Heart right ventricle (tissue), 16 donors: ENCODE data around the gene SLC12A3. TPM values are rescaled to one million over a fixed set of nuclear protein-coding genes. Genes with fewer than 3 reads are reported as not detected.

Experiments used
- ATAC-seq, 8 donors: fragments of 200-7000 bp; cut with Tn5 transposase; one replicate each; pipeline ENCODE4 v1.9.1; 2020; ENCODE audit warnings: mild to moderate bottlenecking in 8 of 8, moderate library complexity in 8 of 8, moderate number of reproducible peaks in 1 of 8
- DNase-seq, 2 donors: peaks; one replicate each; pipeline ENCODE4 v3.0.0-alpha.2; 2020
- H3K27ac ChIP-seq, 10 donors: fragments of 200-600 bp; sonication (generic) in 2 of 10; one replicate each; pipeline versions ENCODE4 v1.5.0 to v1.8.0; 2020 to 2022; ENCODE audit warnings: mild to moderate bottlenecking in 3 of 10
- H3K27me3 ChIP-seq, 7 donors: fragments of 200-600 bp; one replicate each; pipeline ENCODE4 v1.8.0; 2021 to 2022; ENCODE audit warnings: mild to moderate bottlenecking in 2 of 7
- H3K36me3 ChIP-seq, 9 donors: fragments of 200-600 bp; sonication (generic) in 1 of 9; one replicate each; pipeline versions ENCODE4 v1.5.0 to v1.8.0; 2020 to 2022; ENCODE audit warnings: mild to moderate bottlenecking in 2 of 9
- H3K4me1 ChIP-seq, 9 donors: fragments of 200-600 bp; sonication (generic) in 1 of 9; one replicate each; pipeline versions ENCODE4 v1.5.0 to v1.8.0; 2020 to 2022; ENCODE audit warnings: mild to moderate bottlenecking in 4 of 9
- H3K4me3 ChIP-seq, 10 donors: fragments of 200-600 bp; sonication (generic) in 2 of 10; one replicate each; pipeline versions ENCODE4 v1.5.0 to v1.8.0; 2020 to 2022; ENCODE audit warnings: mild to moderate bottlenecking in 7 of 10, moderate library complexity in 2 of 10
- H3K9me3 ChIP-seq, 11 donors: fragments of 200-600 bp in 10 of 11; sonication (generic) in 2 of 11; one replicate each; pipeline versions ENCODE4 v1.5.0 to v1.8.0; 2013 to 2022; ENCODE audit warnings: mild to moderate bottlenecking in 2 of 11, control low read depth in 1 of 11, moderate library complexity in 1 of 11
- WGBS, 2 donors: extraction: QIAGEN DNeasy Blood & Tissue Kit; methylation state at CpG; one replicate each; pipeline ENCODE4 v1.1.7; 2013; ENCODE audit warnings: inconsistent platforms in 1 of 2; 5-methylcytosine and 5-hydroxymethylcytosine counted together
- intact Hi-C, 10 donors: fragments of 100-400 bp; cut with DNase I; formaldehyde crosslinking; loops; one replicate each; pipeline versions ENCODE4 v1.11.1 to v1.14.2; 2022
- polyA plus RNA-seq, 2 donors: library from polyadenylated mRNA; stranded (reverse); fragments of 200-250 nt; gene quantifications; one replicate each; pipeline ENCODE4 v1.2.3, GENCODE V29; 2013
- total RNA-seq, 10 donors: library from RNA; stranded (reverse); fragmentation: NEBNext Ultra II Directional in 3 of 10; extraction: Animal tissue kit (Norgen Biotek cat#: 25700) in 3 of 10; gene quantifications; one replicate each; pipeline versions ENCODE4 v1.2.1 to v1.2.4, GENCODE V29; 2021 to 2023
- TF ChIP-seq, protein P1 (sequence below), 9 donors: fragments of 200-600 bp; sonication (generic) in 2 of 9; IDR thresholded peaks; one replicate each; pipeline versions ENCODE4 v1.5.0 to v1.8.0; 2021 to 2022; ENCODE audit warnings: antibody characterized with exemption in 9 of 9, mild to moderate bottlenecking in 5 of 9, moderate library complexity in 1 of 9
- donor health status: Arrhythmogenic right ventricular cardiomyopathy.
- donor health status: ischemic (EF 13 %, LVEDD 7.1; RV severe dilation, severe dysfunction).
- donor health status: healthy with polysubstance abuse.
- donor health status: DM: no; HTN: yes; CAD: no.
- donor health status: DM: no; HTN: no; CAD: no.
- donor health status: ischemic (EF 25% LVEDD 6.9; RV normal size, moderate dysfunction).
- donor health status: ischemic (EF 25% LVEDD 5.7; RV mildly dilated, moderate dysfunction).
- donor health status: healthy.
- donor health status: DM: yes; HTN: yes; CAD: no.
- donor health status: Ischemic cardiomyopathy.
- donor health status: ischemic (EF 35%, LVEDD 5.7; RV mildly dilated, moderate dysfunction).
- donor health status: nonischemic (EF 11% LVEDD 7.7; RV severe dilation, severe dysfunction).
- donor health status: DM: yes; HTN: yes; CAD: no.
- donor health status: PGD.
- donor health status: ischemic (EF 29% LVEDD 5.4; RV normal size, mild dysfunction).
- donor health status: nonischemic (EF 23%, LVEDD 6.1; RV moderate dilation, normal function).

SLC12A3 gene
- total and polyA plus RNA-seq, 12 donors, result not detected

DNA sequence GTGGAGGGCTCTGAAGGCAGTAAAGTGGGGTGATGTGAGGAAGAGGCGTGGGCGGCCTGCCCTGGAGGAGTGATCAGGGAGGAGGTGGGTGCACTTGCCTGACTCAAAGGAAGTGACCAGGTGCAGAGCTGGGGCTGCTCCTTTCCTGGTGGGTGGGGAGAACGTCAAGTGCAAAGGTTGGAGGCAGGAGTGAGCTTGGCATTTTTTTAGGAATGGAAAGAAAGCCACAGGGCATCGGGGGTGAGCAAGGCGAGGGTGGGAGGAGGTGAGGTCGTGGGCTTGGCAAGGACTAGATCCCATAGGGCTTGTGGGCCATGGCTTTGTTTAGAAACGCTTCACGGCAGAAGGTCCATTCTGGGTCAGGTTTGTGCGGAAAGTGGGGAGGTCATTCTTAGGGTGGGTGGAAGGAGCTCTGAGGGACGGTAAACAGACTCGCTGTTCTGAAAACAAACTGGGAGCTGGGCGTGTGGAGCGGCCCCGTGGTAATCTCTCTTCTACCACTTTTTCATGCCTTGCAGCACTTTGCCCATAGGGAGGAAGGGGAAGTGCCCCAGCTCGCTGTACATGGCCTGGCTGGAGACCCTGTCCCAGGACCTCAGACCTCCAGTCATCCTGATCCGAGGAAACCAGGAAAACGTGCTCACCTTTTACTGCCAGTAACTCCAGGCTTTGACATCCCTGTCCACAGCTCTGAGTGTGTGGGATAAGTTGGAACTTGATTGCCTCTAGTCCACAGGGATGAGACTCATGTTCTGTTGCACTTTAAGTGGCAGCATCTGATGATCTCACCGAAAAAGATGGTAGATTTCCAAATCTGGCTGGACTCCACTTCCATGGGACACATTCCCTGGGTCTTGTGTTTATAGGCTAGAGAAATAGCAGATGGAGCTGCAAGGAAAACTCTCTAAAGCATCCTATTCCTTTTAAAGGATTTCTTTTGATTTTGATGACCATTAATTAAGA lies 48.0 kb downstream of the SLC12A3 start:
- Histone ChIP-seq H3K27ac (peak overlapping the region in 1 of 10 donors; percentile 85), H3K9me3 (no peaks in the 10 kb centered on the region), H3K36me3 (no peaks in the 10 kb centered on the region), H3K4me3 (no peak overlapping the region), H3K4me1 (peaks cover 5 to 83% (median 54%) of the 10 kb centered on the region in 9 donors), H3K27me3 (no peaks in the 10 kb centered on the region)
- intact Hi-C loops, result no loop called here
- WGBS, 2 donors, result 81 to 85% methylated on average over 18 of the region's 18 CpGs
- DNase-seq (no peak), ATAC-seq (no peak)
- TF ChIP-seq, protein P1, sequence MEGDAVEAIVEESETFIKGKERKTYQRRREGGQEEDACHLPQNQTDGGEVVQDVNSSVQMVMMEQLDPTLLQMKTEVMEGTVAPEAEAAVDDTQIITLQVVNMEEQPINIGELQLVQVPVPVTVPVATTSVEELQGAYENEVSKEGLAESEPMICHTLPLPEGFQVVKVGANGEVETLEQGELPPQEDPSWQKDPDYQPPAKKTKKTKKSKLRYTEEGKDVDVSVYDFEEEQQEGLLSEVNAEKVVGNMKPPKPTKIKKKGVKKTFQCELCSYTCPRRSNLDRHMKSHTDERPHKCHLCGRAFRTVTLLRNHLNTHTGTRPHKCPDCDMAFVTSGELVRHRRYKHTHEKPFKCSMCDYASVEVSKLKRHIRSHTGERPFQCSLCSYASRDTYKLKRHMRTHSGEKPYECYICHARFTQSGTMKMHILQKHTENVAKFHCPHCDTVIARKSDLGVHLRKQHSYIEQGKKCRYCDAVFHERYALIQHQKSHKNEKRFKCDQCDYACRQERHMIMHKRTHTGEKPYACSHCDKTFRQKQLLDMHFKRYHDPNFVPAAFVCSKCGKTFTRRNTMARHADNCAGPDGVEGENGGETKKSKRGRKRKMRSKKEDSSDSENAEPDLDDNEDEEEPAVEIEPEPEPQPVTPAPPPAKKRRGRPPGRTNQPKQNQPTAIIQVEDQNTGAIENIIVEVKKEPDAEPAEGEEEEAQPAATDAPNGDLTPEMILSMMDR (IDR thresholded peaks at IDR 0.05), result no peak

DNA sequence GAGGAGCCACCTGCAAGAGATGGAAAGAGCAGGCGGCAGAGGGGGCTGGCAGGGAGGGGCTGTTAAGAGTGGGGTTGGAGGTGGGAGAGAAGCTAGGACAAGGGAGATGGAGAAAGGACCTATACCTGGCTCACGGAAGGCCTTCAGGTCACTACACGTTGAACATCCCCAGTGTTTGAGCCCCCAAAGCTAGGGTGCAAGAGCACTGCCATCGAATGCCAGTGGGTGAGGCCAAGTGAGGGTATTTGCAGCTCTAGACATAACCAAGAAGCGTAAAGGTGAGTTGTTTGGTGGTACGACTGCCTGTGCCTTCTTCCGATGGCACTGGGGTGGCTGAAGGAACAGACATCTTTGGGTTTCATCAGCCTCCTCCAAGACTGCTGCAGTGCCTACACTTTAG lies 49.9 kb downstream of the SLC12A3 start:
- intact Hi-C loops, result loop anchor here in 1 of 10 donors (5.0 kb wide), 1 partner anchor 43 kb away; no protein-coding TSS in a partner anchor
- ATAC-seq, result no peak
- TF ChIP-seq, protein P1 (IDR thresholded peaks at IDR 0.05), result no peak
- no peaks in the 10 kb centered on the region for H3K36me3 ChIP-seq
- WGBS, 2 donors, result 85 to 97% methylated on average over 7 of the region's 7 CpGs
- peaks cover 5 to 79% (median 54%) of the 10 kb centered on the region in 9 donors for H3K4me1 ChIP-seq
- no peaks in the 10 kb centered on the region for H3K9me3 ChIP-seq
- peak overlapping the region in 8 of 10 donors; percentile 0 to 71 (median 49) for H3K27ac ChIP-seq
- no peak for DNase-seq
- no peaks in the 10 kb centered on the region for H3K27me3 ChIP-seq
- H3K4me3 ChIP-seq, result no peak overlapping the region

DNA sequence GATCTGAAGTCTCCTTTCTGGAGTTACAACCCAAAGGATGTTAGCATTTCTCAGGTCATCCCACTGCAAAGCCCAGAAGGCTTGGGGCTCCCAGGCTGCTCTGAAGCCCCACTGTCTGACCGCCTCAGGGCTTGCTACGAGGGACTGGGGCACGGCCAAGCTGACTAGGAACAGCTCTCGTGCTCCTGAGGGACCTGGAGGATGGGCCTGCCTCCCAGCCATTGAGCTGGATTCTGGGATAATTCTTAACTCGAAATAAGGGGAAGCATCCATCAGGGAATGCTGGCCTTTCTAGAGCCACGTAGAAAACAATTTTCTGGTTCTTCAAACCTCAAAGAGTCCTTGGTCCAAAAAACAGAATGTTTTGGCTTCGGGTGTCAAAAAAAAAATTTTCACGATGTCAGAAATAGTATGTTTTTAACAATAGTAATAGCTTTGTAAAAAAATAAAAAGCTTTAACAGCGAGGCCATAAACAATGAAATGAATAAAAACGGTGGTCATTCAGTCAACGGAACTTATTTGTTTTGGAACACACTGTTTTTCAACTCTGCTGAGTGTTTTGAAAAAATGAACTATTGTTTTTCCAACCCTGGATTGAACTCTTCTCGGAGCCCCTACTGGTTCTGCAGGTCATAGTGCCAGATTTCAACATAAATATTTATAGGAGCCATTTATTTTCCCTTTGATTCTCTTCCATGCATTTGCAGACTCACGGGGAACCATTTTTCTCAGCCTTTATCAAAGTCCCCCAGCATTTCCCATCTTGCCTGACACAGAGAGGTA lies 50.5 kb downstream of the SLC12A3 start:
- 53 to 54% methylated on average over 13 of the region's 13 CpGs for WGBS, 2 donors
- no peak overlapping the region for H3K4me3 ChIP-seq
- no peaks in the 10 kb centered on the region for H3K27me3 ChIP-seq
- DNase-seq (peak in 1 of 2 donors; percentile 31), ATAC-seq (peak in 1 of 8 donors; percentile 18)
- no peaks in the 10 kb centered on the region for H3K36me3 ChIP-seq
- intact Hi-C loops, result loop anchor here in 1 of 10 donors (5.0 kb wide), 1 partner anchor 43 kb away; no protein-coding TSS in a partner anchor
- H3K27ac ChIP-seq, result peak overlapping the region in 8 of 10 donors; percentile 0 to 74 (median 56)
- no peaks in the 10 kb centered on the region for H3K9me3 ChIP-seq
- H3K4me1 ChIP-seq, result peaks cover 5 to 72% (median 51%) of the 10 kb centered on the region in 9 donors
- TF ChIP-seq, protein P1 (IDR thresholded peaks at IDR 0.05), result no peak
